K562 (cell line): ENCODE measurements around the gene NR2F6. TPM values are rescaled to one million over a fixed set of nuclear protein-coding genes. Genes with fewer than 3 reads are reported as not detected.
A peak's percentile ranks its signal among the peaks of the same experiment; 100 is the strongest.

ENCODE experiments used
- ESRRB ChIP-seq: fragments of 250-450 bp; sonication (Bioruptor Pico); IDR thresholded peaks from 2 replicates; pipeline ENCODE4 v1.5.0; 2020; ENCODE audit warnings: mild to moderate bottlenecking, moderate library complexity, borderline replicate concordance
- EWSR1 ChIP-seq: fragments of 450-650 bp; IDR thresholded peaks from 2 replicates; pipeline ENCODE4 v1.6.1; 2018; ENCODE audit warnings: borderline replicate concordance, mild to moderate bottlenecking, low read depth, moderate library complexity; ENCODE audit not compliant: partially characterized antibody
- NR2C2 ChIP-seq, 2 experiments: fragments of 200-800 bp in 1 of 2; sonication (Bioruptor generic) in 1 of 2; sonication (generic) in 1 of 2; formaldehyde crosslinking in 1 of 2; IDR thresholded peaks; 2 replicates each; pipeline versions ENCODE4 v1.6.1 to v1.8.0; 2016 to 2022; ENCODE audit warnings: mild to moderate bottlenecking in 1 of 2, missing compliant biosample characterization in 1 of 2, missing genetic modification characterization in 1 of 2, missing genetic modification reagents in 1 of 2
- POLR2B ChIP-seq: fragments of 450-650 bp; IDR thresholded peaks from 2 replicates; pipeline ENCODE4 v1.6.1; 2018; ENCODE audit warnings: low read depth; ENCODE audit not compliant: partially characterized antibody
- SAFB ChIP-seq: fragments of 200-400 bp; formaldehyde crosslinking; IDR thresholded peaks from 2 replicates; pipeline ENCODE4 v1.6.1; 2017; ENCODE audit warnings: low read depth, low read length, borderline replicate concordance
- TAF7 ChIP-seq: fragments of 450-650 bp; IDR thresholded peaks from 2 replicates; pipeline ENCODE4 v1.6.1; 2016; ENCODE audit warnings: missing genetic modification characterization, missing compliant biosample characterization
- ZBTB17 ChIP-seq: fragments of 450-650 bp; formaldehyde crosslinking; IDR thresholded peaks from 2 replicates; pipeline ENCODE4 v1.4.0; 2020; ENCODE audit warnings: mild to moderate bottlenecking
- polyA plus RNA-seq, 8 experiments: library from polyadenylated mRNA; depleted of rRNA in 4 of 8; stranded (reverse) in 5 of 8; unstranded in 3 of 8; fragments of >200 nt; fragmentation: Nextera tagmentation in 2 of 8; fragmentation: Illumina TruSeq in 1 of 8; extraction: Ambion mirVana in 2 of 8; extraction: Trizol in 1 of 8; gene quantifications; 2 replicates each; pipeline versions ENCODE4 v1.2.1 to v1.2.3, GENCODE V29; 2011 to 2014; ENCODE audit warnings: inconsistent platforms in 1 of 8, missing spikeins in 1 of 8
- total RNA-seq, 7 experiments: library from RNA; depleted of rRNA in 6 of 7; stranded (reverse); fragments of >200 nt in 6 of 7; fragmentation: Illumina TruSeq in 2 of 7; extraction: Trizol in 2 of 7; gene quantifications; 2 replicates each; pipeline versions ENCODE4 v1.2.1 to v1.2.3, GENCODE V29; 2011 to 2021; ENCODE audit warnings: low replicate concordance in 1 of 7
- TF ChIP-seq, protein P1 (sequence below), 2 experiments: IDR thresholded peaks; 2 replicates each; pipeline ENCODE4 v1.6.1; 2011; ENCODE audit warnings: borderline replicate concordance in 1 of 2, control low read depth in 1 of 2, low read depth in 1 of 2, low read length in 1 of 2, mild to moderate bottlenecking in 1 of 2, mixed read lengths in 1 of 2, moderate library complexity in 1 of 2; ENCODE audit not compliant: insufficient read depth in 1 of 2, insufficient read length in 1 of 2, poor library complexity in 1 of 2, severe bottlenecking in 1 of 2; ENCODE audit errors: extremely low read depth in 1 of 2
- TF ChIP-seq, protein P2 (sequence below): fragments of 450-650 bp; IDR thresholded peaks from 2 replicates; pipeline ENCODE4 v1.7.0; 2016; ENCODE audit warnings: borderline replicate concordance
- TF ChIP-seq, protein P3 (sequence below): sonication (generic); formaldehyde crosslinking; IDR thresholded peaks from 2 replicates; pipeline ENCODE4 v1.8.0; 2022; ENCODE audit warnings: mild to moderate bottlenecking, missing genetic modification reagents

Gene NR2F6
- total and polyA plus RNA-seq, 9 of the 15 experiments (the other 6 are each of a cell fraction or from before 2014, with no cell fraction given), result 0.76 to 97.5 (median 18.8) TPM

DNA sequence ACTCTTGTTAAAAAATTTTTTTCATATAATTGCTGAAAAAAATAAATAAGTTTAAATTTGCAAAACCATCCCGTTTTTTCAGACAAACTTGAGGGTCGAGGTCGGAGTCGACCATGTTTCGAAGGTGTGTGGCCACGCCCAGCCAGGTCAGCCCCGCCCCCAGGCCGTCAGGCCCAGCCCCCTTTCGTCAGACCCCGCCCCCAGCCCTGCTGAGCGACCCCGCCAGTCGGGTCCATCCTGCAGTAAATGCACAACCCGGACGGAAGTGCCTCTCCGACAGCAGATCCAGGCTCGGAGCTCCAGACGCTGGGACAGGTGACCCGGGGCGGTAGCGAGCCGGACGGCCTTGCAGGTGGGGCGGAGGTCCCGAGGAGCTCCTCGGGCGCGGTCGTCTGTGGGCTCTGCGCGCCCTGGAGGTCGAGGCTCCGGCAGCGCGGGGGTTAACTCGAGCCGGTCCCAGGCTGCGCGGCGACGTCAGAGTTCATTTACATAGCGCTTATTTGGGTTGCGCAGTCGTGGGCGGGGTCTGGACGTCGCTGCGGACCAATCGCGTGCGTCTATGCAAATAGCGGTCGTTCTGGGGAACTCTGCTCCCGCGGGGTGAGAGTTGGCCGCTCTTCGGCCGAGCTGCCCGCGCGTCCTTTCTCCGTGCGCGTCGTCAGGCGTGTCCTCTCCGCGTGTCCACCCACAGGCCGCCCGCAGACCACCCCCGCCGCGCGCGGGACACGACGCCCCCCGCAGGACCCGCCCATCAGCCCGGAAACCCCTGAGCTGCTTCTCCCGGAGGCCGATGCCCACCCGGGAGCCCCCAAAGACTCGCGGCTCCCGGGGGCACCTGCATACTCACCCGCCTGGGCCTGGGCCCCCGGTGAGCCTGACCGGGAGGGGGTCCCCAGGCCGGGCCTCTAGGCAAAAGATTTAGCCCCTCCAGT, 19.5 kb downstream of the NR2F6 start, which contains the start of gene OCEL1 (continued):
- TF ChIP-seq, protein P1, sequence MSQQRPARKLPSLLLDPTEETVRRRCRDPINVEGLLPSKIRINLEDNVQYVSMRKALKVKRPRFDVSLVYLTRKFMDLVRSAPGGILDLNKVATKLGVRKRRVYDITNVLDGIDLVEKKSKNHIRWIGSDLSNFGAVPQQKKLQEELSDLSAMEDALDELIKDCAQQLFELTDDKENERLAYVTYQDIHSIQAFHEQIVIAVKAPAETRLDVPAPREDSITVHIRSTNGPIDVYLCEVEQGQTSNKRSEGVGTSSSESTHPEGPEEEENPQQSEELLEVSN (IDR thresholded peaks at IDR 0.05; ENCODE audit: borderline replicate concordance in 1 of 2, extremely low read depth in 1 of 2, insufficient read depth in 1 of 2, insufficient read length in 1 of 2, low read depth in 1 of 2, low read length in 1 of 2, poor library complexity in 1 of 2, severe bottlenecking in 1 of 2), result peak; percentile 87 to 92
- TF ChIP-seq NR2C2 (CRISPR knock-in tag; IDR thresholded peaks at IDR 0.05) (peak; percentile 67; the same call in 1 of the 2 replicates), NR2C2 (tag; IDR thresholded peaks at IDR 0.05) (peak; percentile 95), POLR2B (peak; percentile 78), TAF7 (no peak), ZBTB17 (CRISPR knock-in tag) (peak; percentile 73; the same call in 1 of the 2 replicates), EWSR1 (no peak), SAFB (peak; percentile 75), ESRRB (CRISPR knock-in tag) (no peak)
- TF ChIP-seq, protein P2, sequence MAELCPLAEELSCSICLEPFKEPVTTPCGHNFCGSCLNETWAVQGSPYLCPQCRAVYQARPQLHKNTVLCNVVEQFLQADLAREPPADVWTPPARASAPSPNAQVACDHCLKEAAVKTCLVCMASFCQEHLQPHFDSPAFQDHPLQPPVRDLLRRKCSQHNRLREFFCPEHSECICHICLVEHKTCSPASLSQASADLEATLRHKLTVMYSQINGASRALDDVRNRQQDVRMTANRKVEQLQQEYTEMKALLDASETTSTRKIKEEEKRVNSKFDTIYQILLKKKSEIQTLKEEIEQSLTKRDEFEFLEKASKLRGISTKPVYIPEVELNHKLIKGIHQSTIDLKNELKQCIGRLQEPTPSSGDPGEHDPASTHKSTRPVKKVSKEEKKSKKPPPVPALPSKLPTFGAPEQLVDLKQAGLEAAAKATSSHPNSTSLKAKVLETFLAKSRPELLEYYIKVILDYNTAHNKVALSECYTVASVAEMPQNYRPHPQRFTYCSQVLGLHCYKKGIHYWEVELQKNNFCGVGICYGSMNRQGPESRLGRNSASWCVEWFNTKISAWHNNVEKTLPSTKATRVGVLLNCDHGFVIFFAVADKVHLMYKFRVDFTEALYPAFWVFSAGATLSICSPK, result no peak
- TF ChIP-seq, protein P3, sequence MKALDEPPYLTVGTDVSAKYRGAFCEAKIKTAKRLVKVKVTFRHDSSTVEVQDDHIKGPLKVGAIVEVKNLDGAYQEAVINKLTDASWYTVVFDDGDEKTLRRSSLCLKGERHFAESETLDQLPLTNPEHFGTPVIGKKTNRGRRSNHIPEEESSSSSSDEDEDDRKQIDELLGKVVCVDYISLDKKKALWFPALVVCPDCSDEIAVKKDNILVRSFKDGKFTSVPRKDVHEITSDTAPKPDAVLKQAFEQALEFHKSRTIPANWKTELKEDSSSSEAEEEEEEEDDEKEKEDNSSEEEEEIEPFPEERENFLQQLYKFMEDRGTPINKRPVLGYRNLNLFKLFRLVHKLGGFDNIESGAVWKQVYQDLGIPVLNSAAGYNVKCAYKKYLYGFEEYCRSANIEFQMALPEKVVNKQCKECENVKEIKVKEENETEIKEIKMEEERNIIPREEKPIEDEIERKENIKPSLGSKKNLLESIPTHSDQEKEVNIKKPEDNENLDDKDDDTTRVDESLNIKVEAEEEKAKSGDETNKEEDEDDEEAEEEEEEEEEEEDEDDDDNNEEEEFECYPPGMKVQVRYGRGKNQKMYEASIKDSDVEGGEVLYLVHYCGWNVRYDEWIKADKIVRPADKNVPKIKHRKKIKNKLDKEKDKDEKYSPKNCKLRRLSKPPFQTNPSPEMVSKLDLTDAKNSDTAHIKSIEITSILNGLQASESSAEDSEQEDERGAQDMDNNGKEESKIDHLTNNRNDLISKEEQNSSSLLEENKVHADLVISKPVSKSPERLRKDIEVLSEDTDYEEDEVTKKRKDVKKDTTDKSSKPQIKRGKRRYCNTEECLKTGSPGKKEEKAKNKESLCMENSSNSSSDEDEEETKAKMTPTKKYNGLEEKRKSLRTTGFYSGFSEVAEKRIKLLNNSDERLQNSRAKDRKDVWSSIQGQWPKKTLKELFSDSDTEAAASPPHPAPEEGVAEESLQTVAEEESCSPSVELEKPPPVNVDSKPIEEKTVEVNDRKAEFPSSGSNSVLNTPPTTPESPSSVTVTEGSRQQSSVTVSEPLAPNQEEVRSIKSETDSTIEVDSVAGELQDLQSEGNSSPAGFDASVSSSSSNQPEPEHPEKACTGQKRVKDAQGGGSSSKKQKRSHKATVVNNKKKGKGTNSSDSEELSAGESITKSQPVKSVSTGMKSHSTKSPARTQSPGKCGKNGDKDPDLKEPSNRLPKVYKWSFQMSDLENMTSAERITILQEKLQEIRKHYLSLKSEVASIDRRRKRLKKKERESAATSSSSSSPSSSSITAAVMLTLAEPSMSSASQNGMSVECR (CRISPR knock-in tag), result peak; percentile 63; the same call in 1 of the 2 replicates
